HG03064 (cell line): ENCODE data around the gene RBFOX2.
"Not testable (repeated sequence)": the region's sequence is repeated elsewhere in the genome, so short reads cannot be mapped to it uniquely, and the experiment has no call there.

Experiments
- ATAC-seq: cut with Tn5 transposase; IDR thresholded peaks from one replicate; pipeline ENCODE4 v1.9.1; 2021; ENCODE audit warnings: low read depth; ENCODE audit not compliant: unreplicated experiment

Gene RBFOX2

GRCh38 chr22:35746946-35747703 is 281.5 kb downstream of the RBFOX2 start:
- ATAC-seq: no peak

GRCh38 chr22:35746248-35746647 is 282.4 kb downstream of the RBFOX2 start:
- no peak for ATAC-seq

GRCh38 chr22:35743326-35743860 is 285.2 kb downstream of the RBFOX2 start:
- ATAC-seq: no peak

GRCh38 chr22:35742342-35743100 is 286.1 kb downstream of the RBFOX2 start:
- no peak for ATAC-seq

GRCh38 chr22:35740616-35741015 is 288.0 kb downstream of the RBFOX2 start:
- no peak for ATAC-seq

- ATAC-seq: no peak
Measured at GRCh38 chr22:35739931-35740380, 288.7 kb downstream of the RBFOX2 start.

GRCh38 chr22:35739076-35739930 is 289.3 kb downstream of the RBFOX2 start:
- ATAC-seq: no peak

GRCh38 chr22:35737886-35738285 is 290.7 kb downstream of the RBFOX2 start:
- not testable (repeated sequence) for ATAC-seq

GRCh38 chr22:35736701-35737100 is 291.9 kb downstream of the RBFOX2 start:
- ATAC-seq: no peak

GRCh38 chr22:35736166-35736565 is 292.5 kb downstream of the RBFOX2 start:
- no peak for ATAC-seq

- no peak for ATAC-seq
Measured at GRCh38 chr22:35735542-35735941, 293.1 kb downstream of the RBFOX2 start.

GRCh38 chr22:35734517-35734827 is 294.2 kb downstream of the RBFOX2 start:
- no peak for ATAC-seq

GRCh38 chr22:35733791-35734516 is 294.7 kb downstream of the RBFOX2 start:
- ATAC-seq: no peak

GRCh38 chr22:35733036-35733435 is 295.6 kb downstream of the RBFOX2 start:
- ATAC-seq: no peak

- no peak for ATAC-seq
Measured at GRCh38 chr22:35732116-35732515, 296.5 kb downstream of the RBFOX2 start.

- no peak for ATAC-seq
Measured at GRCh38 chr22:35731321-35731720, 297.3 kb downstream of the RBFOX2 start.

- ATAC-seq: no peak
Measured at GRCh38 chr22:35729309-35729698, 299.3 kb downstream of the RBFOX2 start.

- ATAC-seq: no peak
Measured at GRCh38 chr22:35728639-35729308, 299.9 kb downstream of the RBFOX2 start.

- no peak for ATAC-seq
Measured at GRCh38 chr22:35727436-35727835, 301.2 kb downstream of the RBFOX2 start.

- no peak for ATAC-seq
Measured at GRCh38 chr22:35726933-35727332, 301.7 kb downstream of the RBFOX2 start.
